Esophagus squamous epithelium (tissue), 5 donors: Measurements from ENCODE around the gene JAM3. TPM values are rescaled to one million over a fixed set of nuclear protein-coding genes. Genes with fewer than 3 reads are reported as not detected.

Experiments used
- DNase-seq: peaks from one replicate; lab custom pipeline; 2025; lab: John Stamatoyannopoulos, UW
- H3K27ac ChIP-seq, 4 donors: fragments of 200-600 bp; sonication (generic); one replicate each; pipeline ENCODE4 v1.5.1; 2016 to 2019; ENCODE audit warnings: mild to moderate bottlenecking in 1 of 4
- H3K27me3 ChIP-seq, 4 donors: fragments of 200-600 bp; sonication (generic); 1 replicate in 3 of 4; 2 replicates in 1 of 4; pipeline versions ENCODE4 v1.5.1 to v1.6.0; 2017 to 2021; ENCODE audit warnings: antibody characterized with exemption in 1 of 4
- H3K36me3 ChIP-seq, 3 donors: fragments of 200-600 bp; sonication (generic); one replicate each; pipeline ENCODE4 v1.5.1; 2016 to 2019
- H3K4me1 ChIP-seq, 3 donors: fragments of 200-600 bp; sonication (generic); one replicate each; pipeline ENCODE4 v1.5.1; 2017 to 2019
- H3K4me3 ChIP-seq, 4 donors: fragments of 200-600 bp; sonication (generic); 1 replicate in 3 of 4; 2 replicates in 1 of 4; pipeline ENCODE4 v1.5.1; 2016 to 2019; ENCODE audit warnings: mild to moderate bottlenecking in 2 of 4, moderate library complexity in 1 of 4
- H3K9me3 ChIP-seq, 3 donors: fragments of 200-600 bp; sonication (generic); one replicate each; pipeline ENCODE4 v1.5.1; 2016 to 2019
- POLR2A ChIP-seq, 4 donors: fragments of 450-650 bp; IDR thresholded peaks; one replicate each; pipeline ENCODE4 v1.6.1; 2017; ENCODE audit warnings: antibody characterized with exemption in 4 of 4, mild to moderate bottlenecking in 4 of 4, moderate library complexity in 3 of 4
- WGBS, 2 donors: methylation state at CpG; one replicate each; pipeline ENCODE4 v1.1.5; 2018; 5-methylcytosine and 5-hydroxymethylcytosine counted together
- intact Hi-C: fragments of 100-400 bp; cut with DNase I; formaldehyde crosslinking; loops from one replicate; pipeline ENCODE4 v1.15.0; 2022
- total RNA-seq, 4 donors: library from RNA; depleted of rRNA; stranded (reverse); fragments of >200 nt; gene quantifications; one replicate each; pipeline ENCODE4 v1.1.0, GENCODE V29; 2016
- TF ChIP-seq, protein P1 (sequence below), 6 experiments: fragments of 450-650 bp in 4 of 6; fragments of 200-600 bp in 2 of 6; sonication (generic) in 2 of 6; IDR thresholded peaks; one replicate each; pipeline ENCODE4 v1.5.1; 2016 to 2019; ENCODE audit warnings: antibody characterized with exemption in 6 of 6, mild to moderate bottlenecking in 4 of 6, moderate library complexity in 4 of 6
- donor health status: DM: yes; HTN: yes; CAD: no.

JAM3 gene
- total RNA-seq, 4 donors from 2014 or later, result 1.6 to 21.4 (median 7.9) TPM

DNA sequence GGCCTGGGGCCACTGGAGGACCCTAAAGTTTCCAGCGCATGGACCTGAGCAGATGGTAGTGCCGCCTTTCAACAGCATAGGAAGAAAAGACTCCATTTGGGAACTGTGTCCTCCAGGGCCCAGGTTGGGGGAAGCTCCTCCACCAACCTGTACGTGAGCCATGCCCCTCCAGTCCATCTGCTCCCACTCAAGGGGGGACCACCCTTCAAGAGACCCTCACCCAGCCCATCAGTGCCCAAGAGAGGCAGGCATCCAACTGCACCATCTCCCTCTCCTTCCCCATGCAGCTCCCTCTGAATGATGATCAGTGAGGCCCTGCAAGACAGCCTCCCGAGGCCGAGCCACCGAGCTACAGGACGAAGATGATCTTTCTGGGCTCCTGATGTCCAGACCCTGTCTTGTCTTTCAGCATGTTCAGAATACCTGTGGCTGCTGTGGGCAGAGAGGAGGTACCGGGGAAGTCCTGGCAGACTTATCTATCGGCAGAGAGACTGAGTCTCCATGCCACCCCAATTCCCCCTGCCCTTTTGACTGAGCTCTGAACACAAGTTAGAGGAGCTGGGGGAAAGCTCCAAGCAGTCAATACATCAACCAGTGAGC is 25.0 kb upstream of the JAM3 start:
- H3K36me3 ChIP-seq, result no peaks in the 10 kb centered on the region
- H3K27me3 ChIP-seq, result peaks cover 0 to 36% (median 0%) of the 10 kb centered on the region in 4 donors
- DNase-seq, result no peak
- H3K4me3 ChIP-seq, result no peak overlapping the region
- no peak overlapping the region for H3K27ac ChIP-seq
- no peaks in the 10 kb centered on the region for H3K9me3 ChIP-seq
- 88 to 97% methylated on average over 6 to 8 of the region's 9 CpGs for WGBS, 2 donors
- TF ChIP-seq, protein P1, sequence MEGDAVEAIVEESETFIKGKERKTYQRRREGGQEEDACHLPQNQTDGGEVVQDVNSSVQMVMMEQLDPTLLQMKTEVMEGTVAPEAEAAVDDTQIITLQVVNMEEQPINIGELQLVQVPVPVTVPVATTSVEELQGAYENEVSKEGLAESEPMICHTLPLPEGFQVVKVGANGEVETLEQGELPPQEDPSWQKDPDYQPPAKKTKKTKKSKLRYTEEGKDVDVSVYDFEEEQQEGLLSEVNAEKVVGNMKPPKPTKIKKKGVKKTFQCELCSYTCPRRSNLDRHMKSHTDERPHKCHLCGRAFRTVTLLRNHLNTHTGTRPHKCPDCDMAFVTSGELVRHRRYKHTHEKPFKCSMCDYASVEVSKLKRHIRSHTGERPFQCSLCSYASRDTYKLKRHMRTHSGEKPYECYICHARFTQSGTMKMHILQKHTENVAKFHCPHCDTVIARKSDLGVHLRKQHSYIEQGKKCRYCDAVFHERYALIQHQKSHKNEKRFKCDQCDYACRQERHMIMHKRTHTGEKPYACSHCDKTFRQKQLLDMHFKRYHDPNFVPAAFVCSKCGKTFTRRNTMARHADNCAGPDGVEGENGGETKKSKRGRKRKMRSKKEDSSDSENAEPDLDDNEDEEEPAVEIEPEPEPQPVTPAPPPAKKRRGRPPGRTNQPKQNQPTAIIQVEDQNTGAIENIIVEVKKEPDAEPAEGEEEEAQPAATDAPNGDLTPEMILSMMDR (IDR thresholded peaks at IDR 0.05), result no peak
- intact Hi-C loops, result no loop called here
- H3K4me1 ChIP-seq, result peaks cover 13 to 74% (median 25%) of the 10 kb centered on the region in 3 donors

DNA sequence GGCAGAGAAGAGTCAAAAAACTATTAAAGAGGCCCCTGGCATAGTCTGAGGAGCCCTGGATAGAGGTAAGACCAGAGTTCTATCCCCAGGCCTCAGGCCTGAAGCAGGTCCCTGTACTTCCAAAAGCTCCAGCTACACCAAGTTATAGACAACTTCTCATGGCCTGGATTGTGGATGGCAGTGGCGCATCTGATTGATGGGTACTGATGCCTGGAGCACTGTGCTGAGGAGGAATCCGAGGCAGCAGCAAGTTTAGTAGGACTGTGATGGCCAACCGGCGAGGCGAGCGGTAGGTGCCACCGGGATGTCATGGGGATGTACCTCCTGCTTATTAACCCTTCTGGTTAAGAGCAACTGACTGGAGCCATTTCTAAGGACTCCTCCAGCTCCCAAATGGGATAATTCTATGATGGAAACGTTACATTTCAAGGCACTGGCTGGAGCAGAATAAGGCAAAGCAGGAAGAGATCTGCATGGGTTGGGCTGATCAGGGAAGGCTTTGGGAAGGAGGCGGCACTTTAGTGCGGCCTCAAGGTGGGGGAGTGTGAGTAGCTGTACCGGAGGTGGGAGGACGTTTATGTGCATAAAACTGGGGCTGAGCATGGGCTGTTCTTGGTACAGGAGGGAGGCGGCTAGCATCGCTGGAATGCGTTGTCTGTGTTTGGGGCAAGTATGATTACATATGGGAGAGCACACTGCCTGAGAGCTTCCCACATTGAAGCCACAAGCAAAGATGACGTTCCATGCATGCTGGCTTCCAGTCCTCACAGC is 24.2 kb upstream of the JAM3 start:
- H3K27ac ChIP-seq, result no peak overlapping the region
- no peak overlapping the region for H3K4me3 ChIP-seq
- H3K36me3 ChIP-seq, result no peaks in the 10 kb centered on the region
- 80 to 86% methylated on average over 8 to 14 of the region's 16 CpGs for WGBS, 2 donors
- H3K27me3 ChIP-seq, result peaks cover 0 to 44% (median 0%) of the 10 kb centered on the region in 4 donors
- H3K4me1 ChIP-seq, result peaks cover 13 to 67% (median 22%) of the 10 kb centered on the region in 3 donors
- no peaks in the 10 kb centered on the region for H3K9me3 ChIP-seq
- no peak for DNase-seq
- TF ChIP-seq POLR2A (IDR thresholded peaks at IDR 0.05), result no peak
- TF ChIP-seq, protein P1 (IDR thresholded peaks at IDR 0.05), result no peak
- intact Hi-C loops, result loop anchor here (5.0 kb wide), 1 partner anchor 117 kb away; no protein-coding TSS in a partner anchor

- 44 to 59% methylated on average over 15 to 22 of the region's 25 CpGs for WGBS, 2 donors
- no peaks in the 10 kb centered on the region for H3K9me3 ChIP-seq
- intact Hi-C loops, result loop anchor here (5.0 kb wide), 1 partner anchor 119 kb away; no protein-coding TSS in a partner anchor
- TF ChIP-seq, protein P1 (IDR thresholded peaks at IDR 0.05), result peak in 5 of 6 experiments; percentile 6 to 62 (median 43)
- no peak for TF ChIP-seq POLR2A (IDR thresholded peaks at IDR 0.05)
- peak overlapping the region in 3 of 4 donors; percentile 73 to 88 (median 77) for H3K27ac ChIP-seq
- no peak for DNase-seq
- no peak overlapping the region for H3K4me3 ChIP-seq
- H3K4me1 ChIP-seq, result peaks cover 16 to 63% (median 20%) of the 10 kb centered on the region in 3 donors
- no peaks in the 10 kb centered on the region for H3K36me3 ChIP-seq
- H3K27me3 ChIP-seq, result peaks cover 0 to 50% (median 0%) of the 10 kb centered on the region in 4 donors
Measured at GRCh38 chr11:134045799-134046635, 22.9 kb upstream of the JAM3 start.

GRCh38 chr11:134046681-134047449 is 22.0 kb upstream of the JAM3 start:
- Histone ChIP-seq H3K36me3 (no peaks in the 10 kb centered on the region), H3K9me3 (no peaks in the 10 kb centered on the region), H3K27me3 (peaks cover 0 to 50% (median 0%) of the 10 kb centered on the region in 4 donors), H3K4me3 (peak overlapping the region in 1 of 4 donors; percentile 37), H3K4me1 (peaks cover 9 to 54% (median 13%) of the 10 kb centered on the region in 3 donors), H3K27ac (peak overlapping the region; percentile 49 to 88 (median 75))
- TF ChIP-seq, protein P1 (IDR thresholded peaks at IDR 0.05), result no peak
- no peak for TF ChIP-seq POLR2A (IDR thresholded peaks at IDR 0.05)
- whole genome bisulfite sequencing, 2 donors, result 55 to 77% methylated on average over 18 to 19 of the region's 30 CpGs
- intact Hi-C loops, result loop anchor here (5.0 kb wide), 1 partner anchor 120 kb away; no protein-coding TSS in a partner anchor
- DNase-seq, result no peak
